Activated T-cell treated with anti-CD3 and anti-CD28 coated beads for 1 hour (primary cell): Measurements from ENCODE around the gene DACT2.
"Not testable (repeated sequence)": the region's sequence is repeated elsewhere in the genome, so short reads cannot be mapped to it uniquely, and the experiment has no call there.

Source experiments
- DNase-seq: peaks from one replicate; pipeline ENCODE4 v3.0.0-alpha.2; 2020; ENCODE audit warnings: low read depth

Gene DACT2

DNA sequence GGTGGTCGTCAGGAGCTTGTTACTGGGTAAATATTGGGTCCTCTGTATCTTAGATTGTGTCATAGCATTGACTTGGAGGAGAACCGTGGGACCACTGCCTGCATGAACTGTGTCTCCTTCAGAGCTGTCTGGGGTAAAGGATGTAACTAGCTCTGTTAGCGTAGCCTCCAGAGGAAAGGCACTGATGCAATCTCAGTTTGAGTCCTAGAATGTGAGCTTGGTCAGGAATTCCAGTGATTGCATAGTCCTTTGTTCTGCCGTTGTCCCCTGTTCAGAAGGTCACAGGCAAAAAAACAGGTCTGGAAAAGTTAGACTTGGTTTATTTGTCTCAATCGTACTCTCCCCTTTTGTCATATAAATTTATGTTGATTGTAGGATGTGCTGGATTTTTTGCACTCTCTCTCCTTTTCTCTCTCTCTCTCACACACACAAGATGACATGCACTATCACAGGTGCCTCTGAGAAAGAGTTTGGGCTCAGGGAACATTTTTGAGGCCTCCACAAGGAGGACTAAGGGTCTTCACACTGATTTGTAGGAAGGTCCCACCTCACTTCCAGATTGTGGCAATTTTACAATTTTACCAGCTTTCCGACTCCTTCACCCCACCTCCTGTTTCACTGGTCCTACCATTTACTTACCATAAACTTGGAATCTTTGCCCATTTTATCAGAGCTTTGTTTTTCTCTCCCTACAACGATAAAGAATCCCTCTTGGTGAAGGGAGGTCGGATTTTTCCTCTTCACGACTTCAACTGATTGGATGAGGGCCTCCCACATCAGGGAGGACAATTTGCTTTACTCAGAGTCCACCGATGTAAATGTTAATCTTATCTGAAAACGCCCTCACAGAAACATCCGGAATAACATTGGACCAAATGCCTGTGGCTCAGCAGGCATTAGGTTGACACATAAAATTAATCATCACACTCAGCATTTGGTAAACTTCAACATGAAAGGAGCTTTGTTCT, 7.0 kb upstream of the DACT2 start:
- DNase-seq, result no peak

DNA sequence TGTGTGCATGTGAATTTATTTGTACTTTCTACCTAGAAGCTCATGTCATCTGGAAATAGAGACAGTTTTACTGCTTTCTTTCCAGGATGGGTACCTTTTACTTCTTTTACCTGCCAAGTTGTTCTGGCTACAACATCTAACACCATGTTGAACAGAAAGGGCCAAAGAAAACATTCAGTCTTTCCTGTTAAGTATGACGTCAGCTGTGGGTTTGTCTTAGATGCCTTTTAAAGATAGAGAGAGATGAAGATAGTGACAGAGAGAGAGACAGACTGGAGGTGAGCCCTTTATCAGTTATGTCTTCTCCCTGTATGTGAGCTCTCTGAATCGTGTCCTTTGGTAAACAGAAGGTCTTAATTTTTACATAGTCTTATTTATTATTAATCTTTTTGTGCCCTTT, 3.4 kb upstream of the DACT2 start:
- no peak for DNase-seq

DNA sequence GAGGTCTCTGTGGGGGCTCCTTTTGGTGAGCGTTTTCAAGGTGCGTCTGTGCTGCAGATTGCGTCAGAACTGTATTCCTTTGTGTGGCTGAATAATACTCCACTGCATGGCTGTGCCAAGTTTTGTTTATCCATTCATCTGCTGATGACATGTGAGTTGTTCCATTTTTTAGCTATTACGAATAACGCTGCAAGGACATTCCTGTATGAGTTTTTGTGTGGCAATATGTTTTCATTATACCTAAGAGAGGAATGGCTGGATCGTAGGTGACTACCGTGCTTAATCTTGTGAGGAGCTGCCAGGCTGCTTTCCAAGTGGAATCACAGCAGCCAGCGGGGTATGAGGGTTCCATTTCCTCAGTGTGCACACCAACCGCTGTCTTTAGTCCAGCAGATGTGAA, 1.1 kb upstream of the DACT2 start:
- DNase-seq, result no peak

DNA sequence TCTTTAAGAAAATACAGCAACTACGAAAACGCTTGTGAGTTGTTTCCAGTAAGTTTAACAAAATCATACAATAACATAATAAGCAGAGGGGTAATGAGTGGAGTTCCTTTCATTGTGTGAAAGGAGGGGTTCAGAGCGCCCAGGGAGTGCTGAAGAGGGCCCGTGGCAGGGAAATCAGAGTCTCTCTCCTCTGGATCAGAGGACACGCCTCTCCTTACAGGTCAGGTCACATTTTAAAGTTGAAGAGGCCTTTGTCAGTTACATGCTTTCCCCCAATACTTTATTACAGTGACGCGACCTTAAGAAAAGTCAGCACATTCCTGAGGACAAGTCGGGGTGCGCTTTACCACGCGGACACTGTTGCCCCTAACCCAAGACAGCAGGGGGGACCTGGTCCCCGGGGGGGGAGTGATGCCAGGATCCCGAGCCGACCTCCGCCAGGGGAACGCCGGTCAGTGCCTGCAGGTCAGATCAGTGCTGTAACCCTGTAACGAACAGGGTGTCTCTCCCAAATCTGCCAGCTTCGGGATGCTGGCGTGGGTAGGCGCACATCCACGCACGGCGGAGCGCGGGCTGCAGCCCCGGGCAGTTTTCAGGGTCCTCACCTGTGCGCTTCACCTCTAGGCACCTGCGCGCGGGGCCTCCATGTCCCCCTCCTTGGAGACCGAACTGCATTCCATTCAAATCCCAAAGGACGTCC, 848 bp downstream of the DACT2 start:
- no peak for DNase-seq

DNA sequence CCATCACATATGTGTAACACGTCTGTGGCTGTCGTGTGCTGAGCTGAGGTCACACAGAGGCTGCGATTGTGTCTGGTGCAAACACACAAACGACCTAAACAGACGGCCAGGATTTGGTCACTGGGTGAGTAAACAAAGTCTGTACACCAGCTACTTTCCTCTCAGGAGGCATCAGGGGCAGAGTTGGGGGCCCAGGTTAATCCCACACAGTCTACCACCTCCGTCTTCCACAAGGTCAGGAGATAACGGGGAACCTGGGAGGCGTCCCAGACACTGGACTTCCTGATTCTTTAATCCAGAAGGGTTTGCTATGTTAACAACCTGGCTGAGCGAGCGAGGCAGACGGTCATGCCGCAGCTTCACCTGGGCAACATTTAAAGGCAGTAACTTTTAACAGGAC, 1.5 kb downstream of the DACT2 start:
- DNase-seq, result no peak

- no peak for DNase-seq
These were observed 4.0 kb downstream of the DACT2 start for GRCh38 chr6:168315596-168315995.

DNA sequence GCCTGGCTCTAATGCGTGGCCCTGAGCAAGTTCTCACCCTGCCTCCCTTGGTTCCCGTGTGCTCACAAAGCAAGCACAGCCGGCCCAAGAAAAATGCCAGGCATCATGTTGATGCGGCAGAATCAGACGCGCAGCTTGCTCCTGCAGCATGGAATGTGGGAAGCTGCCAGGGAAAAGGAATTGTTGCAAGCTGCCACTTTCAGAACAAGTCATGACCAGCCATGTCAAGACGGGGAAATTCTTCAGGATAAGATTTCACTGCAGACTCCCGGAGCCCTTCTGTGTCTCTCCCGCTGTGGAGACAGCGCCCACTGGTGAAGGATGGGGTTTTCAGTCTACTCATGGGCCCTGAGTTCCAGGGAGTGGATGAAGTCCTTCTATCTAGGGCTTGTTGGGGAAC, 4.6 kb downstream of the DACT2 start:
- no peak for DNase-seq

DNA sequence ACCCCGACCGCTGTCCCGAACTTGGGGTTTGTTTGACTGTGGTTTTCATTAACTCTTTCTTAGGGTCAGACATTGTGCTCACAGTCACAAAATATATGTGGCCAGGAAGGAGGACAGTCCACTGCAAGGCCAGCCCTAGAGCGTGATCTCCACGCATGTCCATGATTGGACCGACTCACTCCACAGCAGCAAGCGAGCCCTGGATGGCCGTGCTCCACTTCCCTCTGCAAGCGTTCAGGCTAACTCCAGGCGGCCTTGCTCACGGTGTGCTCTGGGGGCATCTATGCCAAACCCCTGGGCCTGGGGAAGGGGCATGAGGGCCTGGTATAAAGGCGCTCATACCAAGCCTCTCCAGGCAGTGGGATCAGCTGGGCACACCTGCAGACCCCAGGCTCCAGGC, 5.6 kb downstream of the DACT2 start:
- DNase-seq, result no peak

GRCh38 chr6:168313431-168314011, 6.1 kb downstream of the DACT2 start:
- no peak for DNase-seq

DNA sequence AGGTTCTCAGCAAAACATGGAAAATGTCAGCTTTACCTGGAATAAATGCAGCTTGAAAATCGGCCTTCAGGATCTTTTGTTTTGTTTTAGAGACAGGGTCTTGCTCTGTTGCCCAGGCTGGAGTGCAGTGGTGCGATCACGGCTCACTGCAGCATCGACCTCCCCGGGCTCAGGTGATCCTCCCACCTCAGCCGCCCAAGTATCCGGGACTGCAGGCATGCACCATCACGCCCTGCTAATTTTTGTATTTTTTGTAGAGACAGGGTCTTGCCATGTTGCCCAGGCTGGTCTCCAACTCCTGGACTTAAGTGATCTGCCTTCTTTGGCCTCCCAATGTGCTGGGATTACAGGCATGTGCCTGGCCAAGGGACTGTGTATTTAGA, 7.5 kb downstream of the DACT2 start:
- DNase-seq, result not testable (repeated sequence)

GRCh38 chr6:168311410-168312124, 8.0 kb downstream of the DACT2 start:
- DNase-seq, result no peak

DNA sequence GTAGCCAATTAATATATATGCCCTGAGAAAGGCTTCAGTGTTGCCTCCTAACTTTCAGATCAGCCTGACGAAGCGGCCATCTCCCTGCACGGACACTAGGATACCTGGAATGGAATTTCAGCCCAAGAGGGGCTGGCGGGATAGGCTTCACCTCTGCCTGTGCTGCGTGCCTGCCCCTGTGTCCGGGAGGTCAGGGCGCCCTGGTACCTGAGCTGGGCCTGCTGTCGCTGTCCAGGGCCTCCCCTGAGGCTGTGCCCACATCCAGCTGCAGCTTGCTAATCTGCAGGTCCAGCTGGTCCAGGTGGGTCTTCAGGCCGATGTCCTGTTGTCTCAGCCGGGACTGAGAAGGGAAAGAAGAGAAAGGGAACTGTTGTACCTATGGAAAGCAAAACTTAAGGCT, 8.6 kb downstream of the DACT2 start:
- DNase-seq, result no peak

DNA sequence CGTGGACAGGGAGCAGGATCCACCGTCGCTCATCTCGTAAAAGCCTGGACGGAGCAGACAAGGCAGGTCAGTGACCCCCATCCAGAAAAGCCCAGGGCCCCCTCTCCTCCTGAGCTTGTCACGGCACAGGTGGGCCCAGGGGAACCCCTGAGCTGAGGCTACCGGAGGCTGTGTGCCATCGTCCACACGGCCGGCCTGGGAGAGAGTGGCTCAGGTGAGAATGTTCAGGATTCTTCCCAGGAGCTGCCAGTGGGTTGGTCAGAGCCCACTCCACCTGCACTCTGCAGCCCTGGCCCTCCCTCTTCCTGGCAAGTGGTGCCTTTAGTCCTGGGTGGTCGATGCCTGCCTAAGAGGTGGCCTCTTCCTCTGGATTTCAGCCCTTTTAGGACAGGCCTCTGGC, 9.2 kb downstream of the DACT2 start:
- no peak for DNase-seq

DNA sequence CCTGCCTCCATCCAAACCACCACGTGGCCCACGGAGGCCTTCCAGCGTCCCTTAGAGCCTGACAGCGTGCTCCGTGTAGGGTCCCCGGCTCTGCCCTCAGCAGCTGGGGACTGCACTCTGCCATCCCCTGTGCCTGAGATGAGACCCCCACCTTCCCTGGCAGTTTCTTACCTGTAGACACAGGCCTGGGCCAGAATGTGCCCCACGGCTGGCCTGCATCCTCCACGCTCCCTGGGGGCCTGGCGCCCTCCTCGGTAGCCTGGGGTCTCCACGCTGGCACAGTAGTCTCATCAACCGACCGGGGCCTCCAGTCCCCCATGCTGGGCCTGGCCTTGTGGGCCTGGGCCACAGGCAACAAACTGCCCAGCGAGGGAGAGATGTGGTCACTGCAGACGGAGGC, 9.6 kb downstream of the DACT2 start:
- DNase-seq, result no peak

DNA sequence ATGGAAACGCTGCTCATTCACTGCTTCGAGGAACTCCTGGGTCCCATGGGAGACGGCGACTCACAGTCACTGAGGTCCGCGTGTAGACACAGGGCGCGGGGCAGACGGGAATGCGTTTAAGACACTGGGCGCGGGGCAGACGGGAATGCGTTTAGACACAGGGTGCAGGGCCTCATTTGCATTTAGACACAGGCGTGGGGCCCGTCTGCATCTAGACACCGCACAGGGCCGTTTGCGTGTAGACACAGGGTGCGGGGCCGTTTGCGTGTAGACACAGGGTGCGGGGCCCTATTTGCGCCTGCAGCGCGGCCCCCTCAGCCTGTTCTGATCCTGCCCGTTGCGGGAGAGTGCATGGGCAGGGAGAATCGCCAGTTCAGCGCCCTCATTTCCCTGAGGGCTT, 10.4 kb downstream of the DACT2 start:
- no peak for DNase-seq

GRCh38 chr6:168308390-168309144, 11.0 kb downstream of the DACT2 start:
- no peak for DNase-seq

- DNase-seq, result no peak
These were observed 11.9 kb downstream of the DACT2 start for GRCh38 chr6:168307695-168308021.

- DNase-seq, result no peak
These were observed 12.4 kb downstream of the DACT2 start for GRCh38 chr6:168307015-168307694.

DNA sequence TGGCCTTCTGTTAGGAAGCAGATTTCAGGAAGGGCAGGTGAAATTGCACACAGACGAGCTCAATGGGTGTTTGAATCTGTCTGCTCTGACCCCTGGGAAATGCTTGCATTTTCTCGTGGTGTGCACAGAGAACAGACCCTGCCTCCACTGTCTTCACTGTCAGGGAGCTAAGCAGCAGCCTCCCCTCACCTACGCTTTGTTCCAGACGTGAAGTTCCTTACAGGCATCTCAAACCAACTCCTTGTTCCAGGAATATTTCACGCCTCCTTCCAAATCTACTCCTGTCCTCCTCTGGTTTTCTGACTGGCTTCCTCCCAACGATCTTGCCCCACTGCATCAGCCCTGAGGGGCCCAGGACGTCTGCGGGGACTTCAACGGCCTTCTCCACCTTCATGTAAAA, 13.7 kb downstream of the DACT2 start:
- no peak for DNase-seq

GRCh38 chr6:168305096-168305749, 14.4 kb downstream of the DACT2 start:
- DNase-seq, result no peak

DNA sequence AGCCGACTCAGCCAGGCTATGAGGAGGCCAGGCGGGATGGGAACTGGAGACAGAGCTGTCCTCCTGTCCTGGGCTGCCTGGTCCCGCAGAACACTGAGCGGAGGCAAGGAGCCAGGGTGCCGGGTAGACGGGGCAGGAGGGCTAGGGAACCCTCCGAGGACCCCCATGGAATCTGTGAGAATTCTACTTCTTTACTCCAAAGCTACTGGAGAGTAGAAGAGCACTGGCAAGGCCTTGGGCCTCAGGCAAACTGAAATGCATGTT, 14.9 kb downstream of the DACT2 start:
- no peak for DNase-seq
